HG02623 (cell line): ENCODE data around the gene BLMH.

Source experiments
- ATAC-seq: cut with Tn5 transposase; IDR thresholded peaks from one replicate; pipeline ENCODE4 v1.9.1; 2021; ENCODE audit warnings: moderate library complexity; ENCODE audit not compliant: unreplicated experiment

Gene BLMH

GRCh38 chr17:30253312-30253711 is 38.4 kb downstream of the BLMH start:
- no peak for ATAC-seq

- no peak for ATAC-seq
Observed at GRCh38 chr17:30251931-30252330, 39.8 kb downstream of the BLMH start.

- no peak for ATAC-seq
Observed at GRCh38 chr17:30249460-30249859, 42.3 kb downstream of the BLMH start.

- no peak for ATAC-seq
Observed at GRCh38 chr17:30248786-30249185, 43.0 kb downstream of the BLMH start.

GRCh38 chr17:30246460-30246859 is 45.3 kb downstream of the BLMH start:
- ATAC-seq = no peak

GRCh38 chr17:30244853-30245385 is 46.8 kb downstream of the BLMH start:
- no peak for ATAC-seq

- ATAC-seq = no peak
Observed at GRCh38 chr17:30243568-30243967, 48.2 kb downstream of the BLMH start.

GRCh38 chr17:30243002-30243401 is 48.7 kb downstream of the BLMH start:
- no peak for ATAC-seq

GRCh38 chr17:30241051-30241450 is 50.7 kb downstream of the BLMH start:
- no peak for ATAC-seq

GRCh38 chr17:30240177-30240576 is 51.6 kb downstream of the BLMH start:
- ATAC-seq = no peak

- ATAC-seq = no peak
Observed at GRCh38 chr17:30239089-30239462, 52.7 kb downstream of the BLMH start.

GRCh38 chr17:30238387-30239088 is 53.2 kb downstream of the BLMH start:
- ATAC-seq = no peak

- ATAC-seq = no peak
Observed at GRCh38 chr17:30238003-30238344, 53.8 kb downstream of the BLMH start.

GRCh38 chr17:30237296-30238002 is 54.3 kb downstream of the BLMH start:
- no peak for ATAC-seq

GRCh38 chr17:30236766-30237165 is 55.0 kb downstream of the BLMH start:
- no peak for ATAC-seq

GRCh38 chr17:30236297-30236624 is 55.5 kb downstream of the BLMH start:
- ATAC-seq = no peak

GRCh38 chr17:30235386-30236296 is 56.1 kb downstream of the BLMH start, which contains the start of gene SLC6A4:
Gene SLC6A4 (minus strand): TSS chr17:30235697. CDS start chr17:30221958, 13,739 bp downstream.
- no peak for ATAC-seq

- no peak for ATAC-seq
Observed at GRCh38 chr17:30234964-30235363, 56.8 kb downstream of the BLMH start.

- ATAC-seq = no peak
Observed at GRCh38 chr17:30234296-30234695, 57.4 kb downstream of the BLMH start.

GRCh38 chr17:30232824-30233427 is 58.8 kb downstream of the BLMH start:
- ATAC-seq = no peak
